Measurements from ENCODE around the gene MISP.

DNA sequence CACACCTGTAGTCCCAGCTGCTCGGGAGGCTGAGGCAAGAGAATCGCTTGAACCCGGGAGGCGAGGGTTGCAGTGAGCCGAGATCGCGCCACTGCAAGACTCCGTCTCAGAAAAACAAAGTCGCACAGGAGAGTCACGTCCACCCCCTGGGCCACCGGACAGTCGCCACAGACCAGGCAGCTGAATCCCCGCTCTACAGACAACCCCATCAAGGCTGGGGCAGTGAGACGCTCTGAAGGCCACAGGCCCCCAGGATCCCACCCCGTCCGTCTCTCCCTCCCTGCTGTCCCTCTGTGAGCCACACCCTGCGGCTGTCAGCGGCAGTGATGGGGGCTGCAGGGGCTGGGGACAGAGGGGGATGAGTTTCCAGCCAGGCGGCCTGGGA lies 30.9 kb downstream of the MISP start:
- TF ChIP-seq, protein P1, sequence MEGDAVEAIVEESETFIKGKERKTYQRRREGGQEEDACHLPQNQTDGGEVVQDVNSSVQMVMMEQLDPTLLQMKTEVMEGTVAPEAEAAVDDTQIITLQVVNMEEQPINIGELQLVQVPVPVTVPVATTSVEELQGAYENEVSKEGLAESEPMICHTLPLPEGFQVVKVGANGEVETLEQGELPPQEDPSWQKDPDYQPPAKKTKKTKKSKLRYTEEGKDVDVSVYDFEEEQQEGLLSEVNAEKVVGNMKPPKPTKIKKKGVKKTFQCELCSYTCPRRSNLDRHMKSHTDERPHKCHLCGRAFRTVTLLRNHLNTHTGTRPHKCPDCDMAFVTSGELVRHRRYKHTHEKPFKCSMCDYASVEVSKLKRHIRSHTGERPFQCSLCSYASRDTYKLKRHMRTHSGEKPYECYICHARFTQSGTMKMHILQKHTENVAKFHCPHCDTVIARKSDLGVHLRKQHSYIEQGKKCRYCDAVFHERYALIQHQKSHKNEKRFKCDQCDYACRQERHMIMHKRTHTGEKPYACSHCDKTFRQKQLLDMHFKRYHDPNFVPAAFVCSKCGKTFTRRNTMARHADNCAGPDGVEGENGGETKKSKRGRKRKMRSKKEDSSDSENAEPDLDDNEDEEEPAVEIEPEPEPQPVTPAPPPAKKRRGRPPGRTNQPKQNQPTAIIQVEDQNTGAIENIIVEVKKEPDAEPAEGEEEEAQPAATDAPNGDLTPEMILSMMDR (conservative IDR thresholded peaks at IDR 0.05; ENCODE audit: low read depth, low read length): no peak
- TF ChIP-seq, protein P2, sequence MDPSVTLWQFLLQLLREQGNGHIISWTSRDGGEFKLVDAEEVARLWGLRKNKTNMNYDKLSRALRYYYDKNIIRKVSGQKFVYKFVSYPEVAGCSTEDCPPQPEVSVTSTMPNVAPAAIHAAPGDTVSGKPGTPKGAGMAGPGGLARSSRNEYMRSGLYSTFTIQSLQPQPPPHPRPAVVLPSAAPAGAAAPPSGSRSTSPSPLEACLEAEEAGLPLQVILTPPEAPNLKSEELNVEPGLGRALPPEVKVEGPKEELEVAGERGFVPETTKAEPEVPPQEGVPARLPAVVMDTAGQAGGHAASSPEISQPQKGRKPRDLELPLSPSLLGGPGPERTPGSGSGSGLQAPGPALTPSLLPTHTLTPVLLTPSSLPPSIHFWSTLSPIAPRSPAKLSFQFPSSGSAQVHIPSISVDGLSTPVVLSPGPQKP (IDR thresholded peaks at IDR 0.05; ENCODE audit: borderline replicate concordance, low read depth, low read length): no peak
